Left forelimb (tissue), 1 donor: ENCODE results near the gene ALK.

ENCODE experiments used
- DNase-seq: peaks from one replicate; pipeline ENCODE4 v3.0.0-alpha.2; 2018; ENCODE audit warnings: low spot score

The ALK gene

GRCh38 chr2:29902356-29902755 lies 19.0 kb downstream of the ALK start:
- DNase-seq: no peak

GRCh38 chr2:29900971-29901633 lies 20.3 kb downstream of the ALK start:
- no peak for DNase-seq

GRCh38 chr2:29898999-29899398 lies 22.4 kb downstream of the ALK start:
- DNase-seq: no peak

- DNase-seq: no peak
These were observed 26.4 kb downstream of the ALK start for GRCh38 chr2:29894822-29895614.

- DNase-seq: no peak
These were observed 28.7 kb downstream of the ALK start for GRCh38 chr2:29892585-29893259.

- no peak for DNase-seq
These were observed 40.2 kb downstream of the ALK start for GRCh38 chr2:29881089-29881730.

- no peak for DNase-seq
These were observed 41.3 kb downstream of the ALK start for GRCh38 chr2:29880084-29880483.

GRCh38 chr2:29879456-29879855 lies 41.9 kb downstream of the ALK start:
- no peak for DNase-seq

- no peak for DNase-seq
These were observed 42.5 kb downstream of the ALK start for GRCh38 chr2:29878898-29879297.

GRCh38 chr2:29876374-29876773 lies 45.0 kb downstream of the ALK start:
- DNase-seq: no peak

- DNase-seq: no peak
These were observed 46.6 kb downstream of the ALK start for GRCh38 chr2:29874745-29875144.

- no peak for DNase-seq
These were observed 48.5 kb downstream of the ALK start for GRCh38 chr2:29872870-29873269.

- no peak for DNase-seq
These were observed 49.8 kb downstream of the ALK start for GRCh38 chr2:29871541-29871940.

- DNase-seq: no peak
These were observed 55.9 kb downstream of the ALK start for GRCh38 chr2:29865512-29865911.

GRCh38 chr2:29864988-29865387 lies 56.4 kb downstream of the ALK start:
- DNase-seq: no peak

- no peak for DNase-seq
These were observed 65.3 kb downstream of the ALK start for GRCh38 chr2:29855924-29856639.

GRCh38 chr2:29850794-29851193 lies 70.6 kb downstream of the ALK start:
- DNase-seq: no peak

- no peak for DNase-seq
These were observed 72.6 kb downstream of the ALK start for GRCh38 chr2:29848566-29849310.

GRCh38 chr2:29847886-29848285 lies 73.5 kb downstream of the ALK start:
- no peak for DNase-seq

- no peak for DNase-seq
These were observed 76.6 kb downstream of the ALK start for GRCh38 chr2:29844713-29845326.
